ENCODE measurements around the gene KRT80. TPM values are rescaled to one million over a fixed set of nuclear protein-coding genes. Genes with fewer than 3 reads are reported as not detected.

The KRT80 gene
- total RNA-seq, 2 experiments from 2014 or later, result not detected

DNA sequence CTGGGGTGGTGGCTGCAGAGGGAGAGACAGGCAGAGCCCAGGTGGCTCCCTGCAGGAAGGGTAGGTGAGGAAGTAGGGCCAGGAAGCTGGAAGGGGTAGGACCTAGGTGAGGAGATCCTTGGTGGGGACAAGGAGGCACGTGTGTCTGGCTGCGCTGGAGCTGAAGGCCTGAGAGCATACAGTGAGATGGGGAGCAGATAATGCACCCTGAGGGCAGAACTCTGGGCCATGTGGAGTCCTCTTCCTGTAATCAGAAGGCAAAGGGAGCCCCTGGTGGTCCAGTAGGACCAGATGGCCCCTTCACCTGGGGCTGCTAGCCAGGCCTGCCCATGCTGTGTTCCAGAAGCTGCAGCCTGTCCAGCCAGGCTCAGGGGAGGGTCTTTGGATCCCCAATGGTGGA lies 15.3 kb upstream of the KRT80 start:
- DNase-seq, result no peak

DNA sequence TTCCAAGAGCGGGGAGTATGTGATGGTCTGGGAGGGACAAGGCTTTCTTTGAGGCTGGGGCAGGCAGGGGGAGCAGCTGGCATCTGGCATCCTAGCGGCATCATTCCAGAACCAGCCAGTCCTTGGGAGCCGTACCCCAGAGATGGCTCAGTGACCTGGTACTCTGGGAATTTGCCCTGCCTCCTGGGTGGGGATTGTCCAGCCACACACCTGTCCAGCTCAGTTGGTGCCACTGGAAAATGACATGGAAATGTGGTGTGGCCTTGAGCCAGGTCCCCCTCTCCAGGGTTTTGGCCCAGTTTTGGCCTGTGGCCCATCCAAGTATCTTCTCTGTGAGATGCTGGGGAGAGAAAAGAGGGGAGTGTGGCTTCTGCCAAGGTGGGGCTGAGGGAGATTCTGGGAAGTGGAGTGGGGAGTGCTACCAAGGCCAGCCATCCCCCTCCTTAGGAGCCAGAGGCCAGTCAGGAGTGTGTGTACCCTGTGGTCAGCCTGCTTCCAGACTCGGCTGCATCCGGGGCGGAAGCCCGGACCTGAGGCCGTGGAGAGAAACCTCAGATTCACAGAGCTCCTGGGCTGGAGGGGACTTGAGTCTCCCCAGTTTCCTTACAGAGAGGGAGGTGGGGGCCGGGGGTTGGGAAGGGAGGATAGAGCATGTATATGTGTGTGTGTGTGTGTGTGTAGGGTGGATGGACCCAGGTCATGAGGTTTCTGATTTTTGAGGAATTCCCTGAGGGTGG lies 14.7 kb upstream of the KRT80 start:
- CTCF ChIA-PET, result interaction anchor here (0.6 to 2.0 kb wide), 4 partner anchors 15 to 62 kb away, joined by 3 to 5 read pairs (median 3); no protein-coding TSS in a partner anchor
- intact Hi-C loops (cut with micrococcal nuclease), result no loop called here
- no peaks in the 10 kb centered on the region for H3K9me3 Mint-ChIP-seq
- peaks cover 6% of the 10 kb centered on the region for H3K4me1 Mint-ChIP-seq (ENCODE audit: low read depth)
- no peak overlapping the region for H3K4me3 Mint-ChIP-seq
- no peak overlapping the region for H3K27ac Mint-ChIP-seq
- H3K36me3 Mint-ChIP-seq (ENCODE audit: low read depth), result no peaks in the 10 kb centered on the region
- H3K27me3 Mint-ChIP-seq (ENCODE audit: low read depth), result peaks cover 6% of the 10 kb centered on the region
- no peak for DNase-seq

More for the DNA sequence above, 15.3 kb upstream of the KRT80 start:
- Mint-ChIP-seq H3K9me3 (no peaks in the 10 kb centered on the region), H3K27me3 (ENCODE audit: low read depth) (peaks cover 6% of the 10 kb centered on the region), H3K36me3 (ENCODE audit: low read depth) (no peaks in the 10 kb centered on the region), H3K27ac (no peak overlapping the region), H3K4me1 (ENCODE audit: low read depth) (peaks cover 6% of the 10 kb centered on the region), H3K4me3 (no peak overlapping the region)
- intact Hi-C loops (cut with micrococcal nuclease), result no loop called here
- CTCF ChIA-PET, result interaction anchor here (1.7 to 2.0 kb wide), 2 partner anchors 15 to 50 kb away, joined by 3 to 5 read pairs; no protein-coding TSS in a partner anchor

GRCh38 chr12:52205612-52206303 lies 13.9 kb upstream of the KRT80 start:
- DNase-seq, result no peak
- CTCF ChIA-PET, result interaction anchor here (0.6 to 0.8 kb wide), 2 partner anchors 43 to 62 kb away, joined by 3 read pairs; no protein-coding TSS in a partner anchor
- Mint-ChIP-seq H3K4me3 (no peak overlapping the region), H3K27ac (no peak overlapping the region), H3K9me3 (no peaks in the 10 kb centered on the region), H3K27me3 (ENCODE audit: low read depth) (peaks cover 7% of the 10 kb centered on the region), H3K4me1 (ENCODE audit: low read depth) (peaks cover 6% of the 10 kb centered on the region), H3K36me3 (ENCODE audit: low read depth) (no peaks in the 10 kb centered on the region)
- intact Hi-C loops (cut with micrococcal nuclease), result no loop called here

DNA sequence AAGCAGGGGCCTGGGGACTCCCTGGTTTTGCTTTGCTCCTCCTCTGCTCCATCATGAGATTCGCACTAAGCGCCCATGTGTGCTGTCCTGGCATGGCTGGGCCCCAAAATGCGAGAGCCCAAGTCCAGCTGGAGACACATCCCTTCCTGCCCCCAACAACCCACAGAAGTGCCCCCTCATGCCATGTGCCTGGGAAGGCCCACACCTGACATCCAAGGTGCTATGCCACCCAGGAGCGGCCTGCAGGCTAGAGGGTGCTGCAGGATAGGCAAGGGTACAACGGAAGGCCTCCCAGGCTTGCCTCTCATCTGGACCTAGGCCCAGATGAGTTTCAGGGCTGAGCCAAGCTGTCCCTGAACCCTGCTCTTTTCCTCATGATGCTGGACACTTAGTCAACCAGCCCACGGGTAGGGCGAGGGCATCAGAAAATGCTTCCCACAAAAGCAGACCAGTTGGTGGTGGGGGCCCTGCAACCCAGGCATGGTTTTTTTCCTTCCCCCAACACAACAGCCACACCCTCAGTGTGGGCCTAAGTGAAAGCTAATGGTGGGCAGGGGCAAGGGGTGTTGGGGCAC lies 13.2 kb upstream of the KRT80 start:
- H3K4me3 Mint-ChIP-seq, result no peak overlapping the region
- H3K36me3 Mint-ChIP-seq (ENCODE audit: low read depth), result no peaks in the 10 kb centered on the region
- H3K4me1 Mint-ChIP-seq (ENCODE audit: low read depth), result peaks cover 6% of the 10 kb centered on the region
- no peak for DNase-seq
- H3K27me3 Mint-ChIP-seq (ENCODE audit: low read depth), result peaks cover 7% of the 10 kb centered on the region
- CTCF ChIA-PET, result no interaction called here
- no peaks in the 10 kb centered on the region for H3K9me3 Mint-ChIP-seq
- H3K27ac Mint-ChIP-seq, result no peak overlapping the region
- intact Hi-C loops (cut with micrococcal nuclease), result no loop called here

DNA sequence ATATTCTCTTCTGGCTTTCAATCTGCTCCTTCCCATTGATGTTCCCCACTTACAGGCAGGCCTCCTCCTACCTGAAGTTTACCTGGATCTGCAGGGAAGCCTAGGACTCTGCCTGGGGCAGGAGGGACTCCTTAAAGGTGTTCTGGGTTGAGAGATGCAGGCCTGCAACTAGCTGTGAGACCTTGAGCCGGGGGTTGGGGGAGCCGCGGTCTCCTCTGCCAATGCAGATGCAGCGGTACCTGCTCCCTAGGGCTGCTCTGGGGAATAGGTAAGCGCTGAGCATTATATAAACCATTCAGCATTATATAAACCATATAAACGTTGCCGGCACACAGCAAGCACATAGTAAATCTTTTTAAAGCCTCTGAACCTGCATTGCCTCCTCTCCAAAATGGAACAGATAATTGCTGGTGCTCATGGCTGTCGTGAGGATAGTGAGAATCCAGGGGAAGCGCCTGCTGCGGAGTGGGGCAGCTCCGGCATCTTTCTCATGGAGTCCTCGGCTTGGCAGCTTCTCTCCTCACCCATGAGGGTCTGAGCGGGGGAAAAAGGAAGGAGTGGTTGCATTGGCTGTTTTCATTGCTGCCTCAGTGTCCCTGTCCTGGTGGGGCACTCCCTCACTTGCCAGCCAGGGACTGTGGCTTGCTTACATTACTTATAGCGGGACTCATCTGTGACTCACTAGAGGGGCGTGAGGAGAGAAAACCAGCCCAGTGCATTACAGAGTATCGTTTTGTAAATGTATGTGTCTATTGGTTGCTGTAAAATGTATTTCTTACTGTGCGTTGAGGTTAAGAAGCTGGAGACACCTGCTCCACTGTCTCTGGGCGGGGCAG lies 12.5 kb upstream of the KRT80 start:
- Mint-ChIP-seq H3K27me3 (ENCODE audit: low read depth) (peaks cover 7% of the 10 kb centered on the region), H3K9me3 (no peaks in the 10 kb centered on the region), H3K4me3 (no peak overlapping the region), H3K36me3 (ENCODE audit: low read depth) (no peaks in the 10 kb centered on the region), H3K27ac (no peak overlapping the region), H3K4me1 (ENCODE audit: low read depth) (peaks cover 6% of the 10 kb centered on the region)
- CTCF ChIA-PET, result interaction anchor here (0.6 kb wide), 1 partner anchor 15 kb away, joined by 4 read pairs; no protein-coding TSS in a partner anchor
- intact Hi-C loops (cut with micrococcal nuclease), result no loop called here
- DNase-seq, result no peak

DNA sequence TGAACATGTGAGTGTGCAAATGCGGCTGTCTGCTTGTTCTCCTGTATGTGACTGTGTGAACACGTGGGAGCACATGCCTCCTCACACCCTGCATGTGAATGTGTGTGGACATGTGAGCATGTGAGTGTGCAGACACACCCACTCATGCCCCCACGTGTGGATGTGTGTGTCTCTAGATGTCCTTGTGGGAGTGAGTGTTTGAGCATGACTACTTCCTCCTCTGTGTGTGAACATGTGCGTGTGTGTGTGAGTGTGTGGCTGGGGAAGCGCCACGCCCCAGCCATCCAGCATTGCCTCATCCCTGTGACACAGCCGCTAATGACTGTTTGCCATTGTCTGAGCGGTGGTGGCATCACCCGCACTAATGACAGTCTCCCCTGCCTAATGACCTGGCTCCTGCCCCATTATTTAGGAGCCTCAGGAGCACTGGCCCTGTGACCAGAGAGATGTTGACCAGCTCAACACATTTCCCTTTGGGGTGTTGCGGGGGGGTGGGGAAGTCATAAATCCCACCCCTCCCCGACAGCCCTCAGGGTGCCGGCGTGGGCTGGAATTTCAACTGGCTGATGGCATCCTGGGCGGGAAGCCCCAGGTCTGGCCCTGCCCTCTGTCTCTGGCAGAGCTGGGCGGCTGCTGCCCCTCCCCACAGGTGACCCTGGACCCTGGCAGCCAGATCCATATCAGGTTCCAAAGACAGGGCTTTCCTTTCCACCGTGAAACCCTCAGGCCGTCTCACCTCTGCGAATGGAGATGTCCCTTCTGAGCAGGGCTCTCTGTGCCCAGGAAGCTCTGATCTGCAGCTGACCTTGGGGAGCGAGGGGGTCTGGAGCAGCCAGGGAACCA lies 11.5 kb upstream of the KRT80 start:
- intact Hi-C loops (cut with micrococcal nuclease), result no loop called here
- H3K27ac Mint-ChIP-seq, result no peak overlapping the region
- CTCF ChIA-PET, result no interaction called here
- no peak overlapping the region for H3K4me3 Mint-ChIP-seq
- DNase-seq, result peak; percentile 37
- no peaks in the 10 kb centered on the region for H3K36me3 Mint-ChIP-seq (ENCODE audit: low read depth)
- H3K4me1 Mint-ChIP-seq (ENCODE audit: low read depth), result peaks cover 6% of the 10 kb centered on the region
- H3K9me3 Mint-ChIP-seq, result no peaks in the 10 kb centered on the region
- peaks cover 7% of the 10 kb centered on the region for H3K27me3 Mint-ChIP-seq (ENCODE audit: low read depth)

- Mint-ChIP-seq H3K9me3 (no peaks in the 10 kb centered on the region), H3K4me1 (ENCODE audit: low read depth) (peaks cover 6% of the 10 kb centered on the region), H3K27ac (no peak overlapping the region), H3K4me3 (no peak overlapping the region), H3K36me3 (ENCODE audit: low read depth) (no peaks in the 10 kb centered on the region), H3K27me3 (ENCODE audit: low read depth) (peaks cover 7% of the 10 kb centered on the region)
- DNase-seq, result no peak
- CTCF ChIA-PET, result interaction anchor here (1.2 kb wide), 1 partner anchor 177 kb away, joined by 3 read pairs; no protein-coding TSS in a partner anchor
- intact Hi-C loops (cut with micrococcal nuclease), result no loop called here
These were observed 10.7 kb upstream of the KRT80 start for GRCh38 chr12:52202361-52203078.

DNA sequence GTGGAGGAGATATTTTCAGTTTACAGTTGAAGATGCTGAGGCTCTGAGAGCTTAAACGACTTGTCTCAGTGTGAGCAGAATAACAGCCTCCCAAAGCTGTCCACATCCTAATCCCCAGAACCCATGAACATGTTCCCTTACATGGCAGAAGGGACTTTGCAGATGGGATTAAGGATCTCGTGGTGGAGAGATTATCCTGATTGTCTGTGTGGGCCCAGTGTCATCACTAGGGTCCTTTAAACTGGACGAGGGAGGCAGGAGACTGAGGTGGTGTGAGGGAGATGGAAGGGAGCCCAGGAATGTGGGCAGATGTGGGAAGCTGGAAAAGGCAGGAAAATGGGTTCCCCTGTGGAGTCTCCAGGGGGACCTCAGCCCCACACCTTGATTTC lies 9.6 kb upstream of the KRT80 start:
- intact Hi-C loops (cut with micrococcal nuclease), result no loop called here
- no peaks in the 10 kb centered on the region for H3K9me3 Mint-ChIP-seq
- peaks cover 6% of the 10 kb centered on the region for H3K4me1 Mint-ChIP-seq (ENCODE audit: low read depth)
- CTCF ChIA-PET, result interaction anchor here (1.2 to 2.0 kb wide), 2 partner anchors 78 to 176 kb away, joined by 3 to 5 read pairs; no protein-coding TSS in a partner anchor
- no peak overlapping the region for H3K4me3 Mint-ChIP-seq
- peaks cover 7% of the 10 kb centered on the region for H3K27me3 Mint-ChIP-seq (ENCODE audit: low read depth)
- no peaks in the 10 kb centered on the region for H3K36me3 Mint-ChIP-seq (ENCODE audit: low read depth)
- no peak for DNase-seq
- no peak overlapping the region for H3K27ac Mint-ChIP-seq

DNA sequence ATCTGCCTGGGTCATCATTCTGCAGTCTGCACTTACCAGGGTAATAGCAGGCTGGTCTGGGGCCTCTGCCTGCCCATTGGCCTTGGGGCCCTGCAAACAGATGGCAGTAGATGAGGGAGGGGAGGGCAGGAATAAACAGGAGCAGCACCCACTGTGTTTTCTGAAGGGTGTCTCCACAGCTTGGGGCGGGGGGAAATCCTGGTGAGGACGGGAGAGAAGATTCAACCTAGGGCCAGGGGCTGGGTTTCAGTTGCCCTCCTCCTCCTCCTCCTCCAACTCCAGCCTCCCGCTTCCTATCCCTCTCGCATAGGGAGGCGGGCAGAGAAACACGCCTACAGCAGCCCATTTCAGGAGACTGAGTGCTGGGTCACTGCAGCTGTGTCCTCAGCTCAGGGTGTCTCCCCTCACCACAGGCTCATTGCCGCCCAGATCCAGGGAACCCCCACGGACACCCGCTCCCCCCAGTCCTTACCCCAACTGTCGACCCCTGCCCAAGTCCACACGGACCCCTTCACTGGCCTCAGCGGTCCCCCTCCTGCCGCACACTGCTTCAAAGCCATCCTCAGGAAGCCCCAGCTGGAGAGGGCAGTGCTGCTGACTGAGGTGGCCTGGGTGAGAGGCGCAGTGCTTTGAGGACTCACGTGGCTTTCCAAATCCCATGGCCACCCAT lies 9.1 kb upstream of the KRT80 start:
- Mint-ChIP-seq H3K4me1 (ENCODE audit: low read depth) (peaks cover 6% of the 10 kb centered on the region), H3K9me3 (no peaks in the 10 kb centered on the region), H3K4me3 (no peak overlapping the region), H3K36me3 (ENCODE audit: low read depth) (no peaks in the 10 kb centered on the region), H3K27ac (no peak overlapping the region), H3K27me3 (ENCODE audit: low read depth) (peaks cover 7% of the 10 kb centered on the region)
- no peak for DNase-seq
- intact Hi-C loops (cut with micrococcal nuclease), result no loop called here
- CTCF ChIA-PET, result interaction anchor here (1.2 to 2.0 kb wide), 2 partner anchors 78 to 176 kb away, joined by 3 to 5 read pairs; no protein-coding TSS in a partner anchor

DNA sequence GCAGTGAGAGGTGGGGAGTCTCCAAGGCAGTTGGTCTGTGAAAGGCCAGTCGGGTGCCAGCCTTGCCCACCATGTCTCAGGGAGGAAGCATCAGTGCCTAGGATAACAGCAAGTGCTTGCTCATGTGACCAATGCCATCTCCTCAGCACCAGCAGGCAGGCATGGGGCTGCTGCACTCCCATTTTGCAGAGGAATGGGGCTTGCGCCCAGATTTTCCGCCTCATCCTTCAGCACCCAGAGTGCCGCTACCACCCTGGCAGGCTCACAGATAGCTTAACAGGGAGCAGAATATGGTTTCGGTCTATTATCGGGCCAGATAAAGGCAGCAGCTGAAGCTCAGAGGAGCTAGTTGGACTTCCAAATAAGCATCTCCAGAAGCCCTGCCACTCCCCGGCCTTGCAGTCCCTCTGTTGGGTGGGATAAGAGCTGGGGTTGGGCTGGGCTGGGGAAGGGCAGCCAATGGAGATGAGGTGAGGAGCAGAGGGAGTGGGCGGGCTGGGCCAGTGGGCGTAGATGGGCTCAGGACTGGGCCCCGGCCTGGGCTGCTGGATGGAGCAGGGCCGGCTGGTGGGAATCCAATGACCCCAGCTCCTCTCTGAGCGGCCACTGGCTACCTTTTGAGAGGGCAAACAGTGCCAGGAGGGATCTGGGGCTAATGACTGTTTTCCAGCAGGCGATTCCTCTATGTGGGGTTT lies 8.4 kb upstream of the KRT80 start:
- no peak overlapping the region for H3K27ac Mint-ChIP-seq
- CTCF ChIA-PET, result interaction anchor here (2.0 kb wide), 1 partner anchor 79 kb away, joined by 5 read pairs; no protein-coding TSS in a partner anchor
- H3K36me3 Mint-ChIP-seq (ENCODE audit: low read depth), result no peaks in the 10 kb centered on the region
- no peak overlapping the region for H3K4me3 Mint-ChIP-seq
- H3K27me3 Mint-ChIP-seq (ENCODE audit: low read depth), result peaks cover 7% of the 10 kb centered on the region
- H3K4me1 Mint-ChIP-seq (ENCODE audit: low read depth), result peaks cover 6% of the 10 kb centered on the region
- intact Hi-C loops (cut with micrococcal nuclease), result no loop called here
- no peak for DNase-seq
- H3K9me3 Mint-ChIP-seq, result no peaks in the 10 kb centered on the region
